ENCODE results near the gene CT45A7. TPM values are rescaled to one million over a fixed set of nuclear protein-coding genes. Genes with fewer than 3 reads are reported as not detected.
"Not testable (repeated sequence)": the region's sequence is repeated elsewhere in the genome, so short reads cannot be mapped to it uniquely, and the experiment has no call there.

CT45A7 gene
- total and polyA plus RNA-seq, 10 of the 15 experiments (the other 5 are each of a cell fraction or from before 2014, with no cell fraction given) = not detected

GRCh38 chrX:135819912-135820311, 17.2 kb downstream of the CT45A7 start, which contains the start of gene CT45A2:
Gene CT45A2, minus strand, starts transcription at chrX:135820012. Its CDS starts 3,747 bp downstream, at chrX:135816265.
- H3K4me1 ChIP-seq (ENCODE audit: control insufficient read depth, insufficient read depth, low read length); H3K36me3 ChIP-seq (ENCODE audit: control insufficient read depth in 2 of 2, insufficient read depth in 2 of 2, low read length in 1 of 2); H3K27ac ChIP-seq (ENCODE audit: control insufficient read depth, insufficient read depth); BruUV-seq (replicated peaks); FAIRE-seq; ATAC-seq; POLR2A ChIA-PET; H2AFZ ChIP-seq (ENCODE audit: control insufficient read depth, low read depth, low read length); H4K20me1 ChIP-seq (ENCODE audit: control insufficient read depth, insufficient read depth); H3K9me3 ChIP-seq (replicated peaks; ENCODE audit: control insufficient read depth, insufficient read depth, low read length); H3K79me2 ChIP-seq (ENCODE audit: control insufficient read depth, insufficient read depth, low read length); H3K4me3 ChIP-seq; H3K27me3 ChIP-seq (replicated peaks in 1 of 2; ENCODE audit: control insufficient read depth in 2 of 2, insufficient read depth in 2 of 2, low read length in 1 of 2); in situ Hi-C loops (cut with MboI); RAD21 ChIA-PET (ENCODE audit: unreplicated experiment); intact Hi-C loops (cut with micrococcal nuclease; ENCODE audit: unreplicated experiment); SMC1A ChIA-PET (ENCODE audit: uncharacterized antibody, unreplicated experiment); CTCF ChIA-PET; H3K9ac ChIP-seq (ENCODE audit: control insufficient read depth, insufficient read depth, low read length); DNase-seq (ENCODE audit: low read depth, low spot score); H3K4me2 ChIP-seq (ENCODE audit: control insufficient read depth, insufficient read depth): not testable (repeated sequence)
- WGBS (ENCODE audit: insufficient coverage, insufficient replicate concordance, low lambda C conversion rate, missing lambda C conversion rate) = no CpG with 5 or more reads among the region's 17 CpGs

- H3K27me3 ChIP-seq (replicated peaks in 1 of 2; ENCODE audit: control insufficient read depth in 2 of 2, insufficient read depth in 2 of 2, low read length in 1 of 2); H3K79me2 ChIP-seq (ENCODE audit: control insufficient read depth, insufficient read depth, low read length); H3K4me1 ChIP-seq (ENCODE audit: control insufficient read depth, insufficient read depth, low read length); DNase-seq (ENCODE audit: low read depth, low spot score); H3K36me3 ChIP-seq (ENCODE audit: control insufficient read depth in 2 of 2, insufficient read depth in 2 of 2, low read length in 1 of 2); CTCF ChIA-PET; RAD21 ChIA-PET (ENCODE audit: unreplicated experiment); POLR2A ChIA-PET; BruUV-seq (replicated peaks); H2AFZ ChIP-seq (ENCODE audit: control insufficient read depth, low read depth, low read length); H3K9me3 ChIP-seq (replicated peaks; ENCODE audit: control insufficient read depth, insufficient read depth, low read length); H4K20me1 ChIP-seq (ENCODE audit: control insufficient read depth, insufficient read depth); H3K4me2 ChIP-seq (ENCODE audit: control insufficient read depth, insufficient read depth); H3K9ac ChIP-seq (ENCODE audit: control insufficient read depth, insufficient read depth, low read length); SMC1A ChIA-PET (ENCODE audit: uncharacterized antibody, unreplicated experiment); H3K4me3 ChIP-seq; in situ Hi-C loops (cut with MboI); intact Hi-C loops (cut with micrococcal nuclease; ENCODE audit: unreplicated experiment); H3K27ac ChIP-seq (ENCODE audit: control insufficient read depth, insufficient read depth); FAIRE-seq; ATAC-seq: not testable (repeated sequence)
- no CpG with 5 or more reads among the region's 16 CpGs for WGBS (ENCODE audit: insufficient coverage, insufficient replicate concordance, low lambda C conversion rate, missing lambda C conversion rate)
These were observed 34.4 kb downstream of the CT45A7 start, which contains the start of gene CT45A6 for GRCh38 chrX:135802687-135803086. Gene CT45A6, minus strand, starts transcription at chrX:135802787. Its CDS starts 3,794 bp downstream, at chrX:135798993.

GRCh38 chrX:135785403-135785802, 51.7 kb downstream of the CT45A7 start, which contains the start of gene CT45A5:
Gene CT45A5, minus strand, starts transcription at chrX:135785503. Its CDS starts 3,774 bp downstream, at chrX:135781729.
- H2AFZ ChIP-seq (ENCODE audit: control insufficient read depth, low read depth, low read length); H3K27me3 ChIP-seq (replicated peaks in 1 of 2; ENCODE audit: control insufficient read depth in 2 of 2, insufficient read depth in 2 of 2, low read length in 1 of 2); DNase-seq (ENCODE audit: low read depth, low spot score); in situ Hi-C loops (cut with MboI); H3K4me2 ChIP-seq (ENCODE audit: control insufficient read depth, insufficient read depth); H4K20me1 ChIP-seq (ENCODE audit: control insufficient read depth, insufficient read depth); H3K36me3 ChIP-seq (ENCODE audit: control insufficient read depth in 2 of 2, insufficient read depth in 2 of 2, low read length in 1 of 2); intact Hi-C loops (cut with micrococcal nuclease; ENCODE audit: unreplicated experiment); H3K27ac ChIP-seq (ENCODE audit: control insufficient read depth, insufficient read depth); CTCF ChIA-PET; POLR2A ChIA-PET; H3K79me2 ChIP-seq (ENCODE audit: control insufficient read depth, insufficient read depth, low read length); ATAC-seq; RAD21 ChIA-PET (ENCODE audit: unreplicated experiment); H3K4me1 ChIP-seq (ENCODE audit: control insufficient read depth, insufficient read depth, low read length); H3K9me3 ChIP-seq (replicated peaks; ENCODE audit: control insufficient read depth, insufficient read depth, low read length); H3K4me3 ChIP-seq; SMC1A ChIA-PET (ENCODE audit: uncharacterized antibody, unreplicated experiment); H3K9ac ChIP-seq (ENCODE audit: control insufficient read depth, insufficient read depth, low read length); BruUV-seq (replicated peaks); FAIRE-seq: not testable (repeated sequence)
- no CpG with 5 or more reads among the region's 16 CpGs for WGBS (ENCODE audit: insufficient coverage, insufficient replicate concordance, low lambda C conversion rate, missing lambda C conversion rate)

Other genes starting within 250 kb of the CT45A7 start
Only the 7 nearest of the 11 such genes appear.
- gene CT45A5, start 51.8 kb downstream of the CT45A7 start, total RNA-seq (2014; rRNA removed) = not detected in 2 replicates
- gene CT45A5, start 51.8 kb downstream of the CT45A7 start, total RNA-seq (2014; rRNA removed; fragmentation: Illumina TruSeq; extraction: Trizol) = not detected in 2 replicates
- gene CT45A5, start 51.8 kb downstream of the CT45A7 start, total RNA-seq (2021) = not detected in 2 replicates
- 0.12 TPM in 1 of 2 replicates, not detected in the other for gene CT45A5, start 51.8 kb downstream of the CT45A7 start, polyA plus RNA-seq (2011; rRNA removed)
- gene CT45A5, start 51.8 kb downstream of the CT45A7 start, polyA plus RNA-seq (2014; fragmentation: Illumina TruSeq; extraction: Trizol) = 0.32 TPM in 1 of 2 replicates, not detected in the other
- gene CT45A5, start 51.8 kb downstream of the CT45A7 start, polyA plus RNA-seq (2014; fragmentation: Nextera tagmentation; extraction: Ambion mirVana) = under 1 TPM in 1 of 2 experiments, not detected in 1; 0.09 TPM
- not detected in 2 replicates for gene CT45A5, start 51.8 kb downstream of the CT45A7 start, polyA plus RNA-seq (2014; rRNA removed)
- not detected for gene CT45A5, start 51.8 kb downstream of the CT45A7 start, polyA plus RNA-seq (2016; fragmentation: Nextera tagmentation; extraction: Ambion mirVana)
- gene CT45A6, start 34.5 kb downstream of the CT45A7 start, total RNA-seq (2014; rRNA removed) = not detected in 2 replicates
- gene CT45A6, start 34.5 kb downstream of the CT45A7 start, total RNA-seq (2014; rRNA removed; fragmentation: Illumina TruSeq; extraction: Trizol) = not detected in 2 replicates
- not detected in 2 replicates for gene CT45A6, start 34.5 kb downstream of the CT45A7 start, total RNA-seq (2021)
- gene CT45A6, start 34.5 kb downstream of the CT45A7 start, polyA plus RNA-seq (2011; rRNA removed) = 0.27 and 0.46 TPM in 2 replicates
- not detected in 2 replicates for gene CT45A6, start 34.5 kb downstream of the CT45A7 start, polyA plus RNA-seq (2014; fragmentation: Illumina TruSeq; extraction: Trizol)
- not detected for gene CT45A6, start 34.5 kb downstream of the CT45A7 start, polyA plus RNA-seq (2014; fragmentation: Nextera tagmentation; extraction: Ambion mirVana)
- not detected in 2 replicates for gene CT45A6, start 34.5 kb downstream of the CT45A7 start, polyA plus RNA-seq (2014; rRNA removed)
- gene CT45A6, start 34.5 kb downstream of the CT45A7 start, polyA plus RNA-seq (2016; fragmentation: Nextera tagmentation; extraction: Ambion mirVana) = not detected
- not detected in 2 replicates for gene CT45A2, start 17.3 kb downstream of the CT45A7 start, total RNA-seq (2014; rRNA removed)
- not detected in 2 replicates for gene CT45A2, start 17.3 kb downstream of the CT45A7 start, total RNA-seq (2014; rRNA removed; fragmentation: Illumina TruSeq; extraction: Trizol)
- not detected in 2 replicates for gene CT45A2, start 17.3 kb downstream of the CT45A7 start, total RNA-seq (2021)
- not detected in 2 replicates for gene CT45A2, start 17.3 kb downstream of the CT45A7 start, polyA plus RNA-seq (2011; rRNA removed)
- gene CT45A2, start 17.3 kb downstream of the CT45A7 start, polyA plus RNA-seq (2014; fragmentation: Illumina TruSeq; extraction: Trizol) = not detected in 2 replicates
- not detected for gene CT45A2, start 17.3 kb downstream of the CT45A7 start, polyA plus RNA-seq (2014; fragmentation: Nextera tagmentation; extraction: Ambion mirVana)
- not detected in 2 replicates for gene CT45A2, start 17.3 kb downstream of the CT45A7 start, polyA plus RNA-seq (2014; rRNA removed)
- not detected for gene CT45A2, start 17.3 kb downstream of the CT45A7 start, polyA plus RNA-seq (2016; fragmentation: Nextera tagmentation; extraction: Ambion mirVana)
- gene CT45A8, start 17.3 kb upstream of the CT45A7 start, total RNA-seq (2014; rRNA removed) = not detected in 2 replicates
- not detected in 2 replicates for gene CT45A8, start 17.3 kb upstream of the CT45A7 start, total RNA-seq (2014; rRNA removed; fragmentation: Illumina TruSeq; extraction: Trizol)
- not detected in 2 replicates for gene CT45A8, start 17.3 kb upstream of the CT45A7 start, total RNA-seq (2021)
- gene CT45A8, start 17.3 kb upstream of the CT45A7 start, polyA plus RNA-seq (2011; rRNA removed) = not detected in 2 replicates
- not detected in 2 replicates for gene CT45A8, start 17.3 kb upstream of the CT45A7 start, polyA plus RNA-seq (2014; fragmentation: Illumina TruSeq; extraction: Trizol)
- gene CT45A8, start 17.3 kb upstream of the CT45A7 start, polyA plus RNA-seq (2014; fragmentation: Nextera tagmentation; extraction: Ambion mirVana) = not detected
- not detected in 2 replicates for gene CT45A8, start 17.3 kb upstream of the CT45A7 start, polyA plus RNA-seq (2014; rRNA removed)
- gene CT45A8, start 17.3 kb upstream of the CT45A7 start, polyA plus RNA-seq (2016; fragmentation: Nextera tagmentation; extraction: Ambion mirVana) = not detected
- not detected in 2 replicates for gene CT45A9, start 34.5 kb upstream of the CT45A7 start, total RNA-seq (2014; rRNA removed)
- not detected in 2 replicates for gene CT45A9, start 34.5 kb upstream of the CT45A7 start, total RNA-seq (2014; rRNA removed; fragmentation: Illumina TruSeq; extraction: Trizol)
- not detected in 2 replicates for gene CT45A9, start 34.5 kb upstream of the CT45A7 start, total RNA-seq (2021)
- gene CT45A9, start 34.5 kb upstream of the CT45A7 start, polyA plus RNA-seq (2011; rRNA removed) = not detected in 2 replicates
- not detected in 2 replicates for gene CT45A9, start 34.5 kb upstream of the CT45A7 start, polyA plus RNA-seq (2014; fragmentation: Illumina TruSeq; extraction: Trizol)
- not detected for gene CT45A9, start 34.5 kb upstream of the CT45A7 start, polyA plus RNA-seq (2014; fragmentation: Nextera tagmentation; extraction: Ambion mirVana)
- not detected in 2 replicates for gene CT45A9, start 34.5 kb upstream of the CT45A7 start, polyA plus RNA-seq (2014; rRNA removed)
- not detected for gene CT45A9, start 34.5 kb upstream of the CT45A7 start, polyA plus RNA-seq (2016; fragmentation: Nextera tagmentation; extraction: Ambion mirVana)
- not detected in 2 replicates for gene CT45A10, start 56.2 kb upstream of the CT45A7 start, total RNA-seq (2014; rRNA removed)
- gene CT45A10, start 56.2 kb upstream of the CT45A7 start, total RNA-seq (2014; rRNA removed; fragmentation: Illumina TruSeq; extraction: Trizol) = not detected in 2 replicates
- not detected in 2 replicates for gene CT45A10, start 56.2 kb upstream of the CT45A7 start, total RNA-seq (2021)
- not detected in 2 replicates for gene CT45A10, start 56.2 kb upstream of the CT45A7 start, polyA plus RNA-seq (2011; rRNA removed)
- not detected in 2 replicates for gene CT45A10, start 56.2 kb upstream of the CT45A7 start, polyA plus RNA-seq (2014; fragmentation: Illumina TruSeq; extraction: Trizol)
- not detected for gene CT45A10, start 56.2 kb upstream of the CT45A7 start, polyA plus RNA-seq (2014; fragmentation: Nextera tagmentation; extraction: Ambion mirVana)
- not detected in 2 replicates for gene CT45A10, start 56.2 kb upstream of the CT45A7 start, polyA plus RNA-seq (2014; rRNA removed)
- gene CT45A10, start 56.2 kb upstream of the CT45A7 start, polyA plus RNA-seq (2016; fragmentation: Nextera tagmentation; extraction: Ambion mirVana) = not detected
- gene SAGE1, start 56.4 kb upstream of the CT45A7 start, total RNA-seq (2014; rRNA removed) = not detected in 2 replicates
- not detected in 2 replicates for gene SAGE1, start 56.4 kb upstream of the CT45A7 start, total RNA-seq (2014; rRNA removed; fragmentation: Illumina TruSeq; extraction: Trizol)
- gene SAGE1, start 56.4 kb upstream of the CT45A7 start, total RNA-seq (2021) = 0.08 TPM in 1 of 2 replicates, not detected in the other
- 0.03 TPM in 1 of 2 replicates, not detected in the other for gene SAGE1, start 56.4 kb upstream of the CT45A7 start, polyA plus RNA-seq (2011; rRNA removed)
- not detected in 2 replicates for gene SAGE1, start 56.4 kb upstream of the CT45A7 start, polyA plus RNA-seq (2014; fragmentation: Illumina TruSeq; extraction: Trizol)
- not detected for gene SAGE1, start 56.4 kb upstream of the CT45A7 start, polyA plus RNA-seq (2014; fragmentation: Nextera tagmentation; extraction: Ambion mirVana)
- gene SAGE1, start 56.4 kb upstream of the CT45A7 start, polyA plus RNA-seq (2014; rRNA removed) = not detected in 2 replicates
- not detected for gene SAGE1, start 56.4 kb upstream of the CT45A7 start, polyA plus RNA-seq (2016; fragmentation: Nextera tagmentation; extraction: Ambion mirVana)